Prostate gland (tissue), 2 donors: ENCODE results near the gene RASGRF2. TPM values are rescaled to one million over a fixed set of nuclear protein-coding genes. Genes with fewer than 3 reads are reported as not detected.

Experiments
- DNase-seq: peaks from one replicate; pipeline ENCODE4 v3.0.0-alpha.2; 2019; ENCODE audit warnings: low spot score
- H3K27ac ChIP-seq, 2 donors: fragments of 200-600 bp; sonication (generic); 2 replicates each; pipeline ENCODE4 v1.5.1; 2017 to 2019
- H3K27me3 ChIP-seq: fragments of 200-600 bp; sonication (generic); replicated peaks from 2 replicates; pipeline ENCODE4 v1.5.1; 2019; ENCODE audit not compliant: insufficient read depth
- H3K36me3 ChIP-seq, 2 donors: fragments of 200-600 bp; sonication (generic); 1 replicate in 1 of 2; 2 replicates in 1 of 2; pipeline versions ENCODE4 v1.5.1 to v1.8.1; 2017 to 2019
- H3K4me1 ChIP-seq: fragments of 200-600 bp; sonication (generic); replicated peaks from 2 replicates; pipeline ENCODE4 v1.5.1; 2019
- H3K4me3 ChIP-seq, 2 donors: fragments of 200-600 bp; sonication (generic); 2 replicates each; pipeline ENCODE4 v1.5.1; 2017 to 2019
- H3K9me3 ChIP-seq: fragments of 200-600 bp; sonication (generic); 2 replicates; pipeline ENCODE4 v1.5.1; 2017
- POLR2A ChIP-seq: fragments of 450-650 bp; IDR thresholded peaks from one replicate; pipeline ENCODE4 v1.6.1; 2016; ENCODE audit warnings: antibody characterized with exemption, mild to moderate bottlenecking
- POLR2AphosphoS5 ChIP-seq: sonication (generic); formaldehyde crosslinking; IDR thresholded peaks from one replicate; pipeline ENCODE4 v1.6.1; 2017; ENCODE audit warnings: antibody characterized with exemption
- WGBS: methylation state at CpG from one replicate; pipeline ENCODE4 v1.1.5; 2018; 5-methylcytosine and 5-hydroxymethylcytosine counted together
- intact Hi-C: fragments of 100-400 bp; cut with DNase I; formaldehyde crosslinking; loops from one replicate; pipeline ENCODE4 v1.14.2; 2022
- total RNA-seq, 2 donors: library from RNA; depleted of rRNA; stranded (reverse); fragments of >200 nt; gene quantifications; one replicate each; pipeline ENCODE4 v1.1.0, GENCODE V29; 2016
- TF ChIP-seq, protein P1 (sequence below), 4 experiments: fragments of 200-600 bp in 2 of 4; fragments of 450-650 bp in 2 of 4; sonication (generic) in 2 of 4; IDR thresholded peaks; 1 replicate in 3 of 4; 2 replicates in 1 of 4; pipeline ENCODE4 v1.5.1; 2016 to 2019; ENCODE audit warnings: antibody characterized with exemption in 4 of 4, mild to moderate bottlenecking in 2 of 4, moderate library complexity in 2 of 4

RASGRF2 gene
- total RNA-seq, 2 donors from 2014 or later = 3.0 to 7.6 TPM

DNA sequence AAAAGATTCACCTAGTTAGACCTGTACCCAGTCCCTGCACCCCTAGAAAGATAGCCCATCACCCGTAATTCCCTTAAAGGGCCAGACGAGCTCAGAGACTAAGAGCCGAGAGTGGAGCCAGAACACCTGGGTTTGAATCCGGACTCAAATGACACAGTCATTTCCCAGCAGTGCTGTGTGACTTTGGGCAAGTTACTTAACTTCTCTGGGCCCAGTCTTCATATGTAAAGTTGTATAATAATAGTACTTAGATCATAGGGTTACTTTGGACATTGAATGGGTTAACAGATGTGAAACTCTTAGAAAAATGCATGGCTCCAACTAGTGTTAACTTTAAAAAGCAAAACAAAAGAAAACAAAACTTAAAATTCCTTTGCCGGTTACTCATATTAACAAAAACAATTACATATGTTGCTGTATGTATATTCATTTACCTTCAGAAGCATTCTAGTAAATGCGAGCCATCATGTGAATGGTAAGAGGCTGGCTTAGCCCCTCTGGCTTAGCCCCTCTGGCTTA, 40.4 kb upstream of the RASGRF2 start:
- DNase-seq = no peak
- no peaks in the 10 kb centered on the region for H3K36me3 ChIP-seq
- 85% methylated on average over 6 of the region's 6 CpGs for WGBS
- no peaks in the 10 kb centered on the region for H3K4me1 ChIP-seq
- no peak overlapping the region for H3K27ac ChIP-seq
- H3K27me3 ChIP-seq = no peaks in the 10 kb centered on the region
- intact Hi-C loops = no loop called here
- TF ChIP-seq, protein P1, sequence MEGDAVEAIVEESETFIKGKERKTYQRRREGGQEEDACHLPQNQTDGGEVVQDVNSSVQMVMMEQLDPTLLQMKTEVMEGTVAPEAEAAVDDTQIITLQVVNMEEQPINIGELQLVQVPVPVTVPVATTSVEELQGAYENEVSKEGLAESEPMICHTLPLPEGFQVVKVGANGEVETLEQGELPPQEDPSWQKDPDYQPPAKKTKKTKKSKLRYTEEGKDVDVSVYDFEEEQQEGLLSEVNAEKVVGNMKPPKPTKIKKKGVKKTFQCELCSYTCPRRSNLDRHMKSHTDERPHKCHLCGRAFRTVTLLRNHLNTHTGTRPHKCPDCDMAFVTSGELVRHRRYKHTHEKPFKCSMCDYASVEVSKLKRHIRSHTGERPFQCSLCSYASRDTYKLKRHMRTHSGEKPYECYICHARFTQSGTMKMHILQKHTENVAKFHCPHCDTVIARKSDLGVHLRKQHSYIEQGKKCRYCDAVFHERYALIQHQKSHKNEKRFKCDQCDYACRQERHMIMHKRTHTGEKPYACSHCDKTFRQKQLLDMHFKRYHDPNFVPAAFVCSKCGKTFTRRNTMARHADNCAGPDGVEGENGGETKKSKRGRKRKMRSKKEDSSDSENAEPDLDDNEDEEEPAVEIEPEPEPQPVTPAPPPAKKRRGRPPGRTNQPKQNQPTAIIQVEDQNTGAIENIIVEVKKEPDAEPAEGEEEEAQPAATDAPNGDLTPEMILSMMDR (IDR thresholded peaks at IDR 0.05) = no peak
- TF ChIP-seq POLR2A = no peak
- no peak overlapping the region for H3K4me3 ChIP-seq
- no peaks in the 10 kb centered on the region for H3K9me3 ChIP-seq

- Histone ChIP-seq H3K4me1 (no peaks in the 10 kb centered on the region), H3K9me3 (no peaks in the 10 kb centered on the region), H3K27me3 (no peaks in the 10 kb centered on the region), H3K27ac (no peak overlapping the region), H3K36me3 (no peaks in the 10 kb centered on the region), H3K4me3 (no peak overlapping the region)
- intact Hi-C loops = no loop called here
- TF ChIP-seq POLR2A (no peak), POLR2AphosphoS5 (no peak)
- TF ChIP-seq, protein P1 (IDR thresholded peaks at IDR 0.05) = no peak
- DNase-seq = no peak
These were observed 39.8 kb upstream of the RASGRF2 start for GRCh38 chr5:80920333-80920732.

- H3K4me1 ChIP-seq = no peaks in the 10 kb centered on the region
- TF ChIP-seq POLR2AphosphoS5 = no peak
- TF ChIP-seq, protein P1 (IDR thresholded peaks at IDR 0.05) = no peak
- TF ChIP-seq POLR2A = no peak
- intact Hi-C loops = no loop called here
- no peak overlapping the region for H3K4me3 ChIP-seq
- no peak overlapping the region for H3K27ac ChIP-seq
- no peak for DNase-seq
- no peaks in the 10 kb centered on the region for H3K9me3 ChIP-seq
- H3K27me3 ChIP-seq = no peaks in the 10 kb centered on the region
- no peaks in the 10 kb centered on the region for H3K36me3 ChIP-seq
These were observed 39.1 kb upstream of the RASGRF2 start for GRCh38 chr5:80921026-80921425.

DNA sequence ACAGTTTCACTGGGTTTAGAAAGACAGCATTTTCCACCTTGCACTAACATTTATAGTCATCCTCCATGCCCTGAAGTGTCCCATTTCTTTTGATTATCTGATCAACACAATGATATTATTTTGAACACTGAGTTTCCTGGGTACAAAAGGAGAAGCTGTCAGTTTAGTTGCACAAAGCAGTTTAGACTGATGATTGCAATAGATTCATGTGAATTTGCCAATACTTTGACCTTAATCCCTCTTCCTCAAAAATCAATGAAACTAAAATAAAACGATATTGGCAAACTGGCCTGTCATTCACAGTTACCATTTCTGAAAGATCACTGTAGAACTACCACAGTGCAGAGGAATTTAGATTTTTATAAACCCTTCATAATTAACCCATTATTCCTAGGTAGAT, 34.2 kb upstream of the RASGRF2 start:
- whole genome bisulfite sequencing = 86% methylated on average over 1 of the region's 1 CpG
- no peak for TF ChIP-seq POLR2AphosphoS5
- TF ChIP-seq POLR2A = no peak
- TF ChIP-seq, protein P1 (IDR thresholded peaks at IDR 0.05) = no peak
- Histone ChIP-seq H3K4me1 (no peaks in the 10 kb centered on the region), H3K36me3 (no peaks in the 10 kb centered on the region), H3K27me3 (no peaks in the 10 kb centered on the region), H3K9me3 (no peaks in the 10 kb centered on the region), H3K27ac (no peak overlapping the region), H3K4me3 (no peak overlapping the region)
- DNase-seq = no peak
- intact Hi-C loops = no loop called here

DNA sequence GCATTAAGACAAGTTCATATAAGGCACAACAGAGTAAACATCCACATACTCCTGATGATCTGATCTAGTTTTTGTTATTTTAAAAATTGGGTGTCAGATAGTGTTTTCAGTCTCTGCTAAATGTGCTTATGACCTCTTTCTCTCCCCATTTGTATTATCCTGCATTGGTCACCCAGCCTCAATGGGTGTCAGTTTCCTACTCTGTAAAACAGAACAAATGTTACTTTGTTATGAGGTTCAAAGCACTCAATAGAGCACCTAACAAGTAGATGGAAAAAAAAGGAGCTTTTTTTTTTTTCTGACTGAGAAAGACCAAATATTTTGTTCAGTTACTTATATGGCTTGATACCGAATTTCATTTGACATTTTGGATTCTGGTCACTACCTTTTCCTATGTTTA, 33.6 kb upstream of the RASGRF2 start:
- H3K4me1 ChIP-seq = no peaks in the 10 kb centered on the region
- no peak overlapping the region for H3K4me3 ChIP-seq
- no peaks in the 10 kb centered on the region for H3K9me3 ChIP-seq
- whole genome bisulfite sequencing = 65% methylated on average over 1 of the region's 1 CpG
- H3K27ac ChIP-seq = no peak overlapping the region
- DNase-seq = no peak
- no peak for TF ChIP-seq POLR2A
- TF ChIP-seq, protein P1 (IDR thresholded peaks at IDR 0.05) = no peak
- TF ChIP-seq POLR2AphosphoS5 = no peak
- intact Hi-C loops = no loop called here
- no peaks in the 10 kb centered on the region for H3K27me3 ChIP-seq
- H3K36me3 ChIP-seq = no peaks in the 10 kb centered on the region
